Uterus (tissue), 4 donors: ENCODE measurements around the gene DGUOK. TPM values are rescaled to one million over a fixed set of nuclear protein-coding genes. Genes with fewer than 3 reads are reported as not detected.
A peak's percentile ranks its signal among the peaks of the same experiment; 100 is the strongest.

Source experiments
- DNase-seq, 2 donors: peaks; one replicate each; pipeline ENCODE4 v3.0.0-alpha.2; 2019 to 2020
- H3K27ac ChIP-seq, 2 donors: fragments of 200-600 bp; sonication (generic); 1 replicate in 1 of 2; 2 replicates in 1 of 2; pipeline ENCODE4 v1.5.1; 2016 to 2018
- H3K27me3 ChIP-seq, 2 donors: fragments of 200-600 bp; sonication (generic); one replicate each; pipeline ENCODE4 v1.5.1; 2018 to 2019; ENCODE audit warnings: control low read depth in 1 of 2
- H3K36me3 ChIP-seq, 2 donors: fragments of 200-600 bp; sonication (generic); one replicate each; pipeline ENCODE4 v1.5.1; 2019; ENCODE audit warnings: control low read depth in 1 of 2
- H3K4me1 ChIP-seq, 2 donors: fragments of 200-600 bp; sonication (generic); one replicate each; pipeline ENCODE4 v1.5.1; 2018 to 2019; ENCODE audit warnings: control low read depth in 1 of 2
- H3K4me3 ChIP-seq, 2 donors: fragments of 200-600 bp; sonication (generic); 1 replicate in 1 of 2; 2 replicates in 1 of 2; pipeline ENCODE4 v1.5.1; 2018 to 2019; ENCODE audit warnings: mild to moderate bottlenecking in 1 of 2
- H3K9me3 ChIP-seq, 2 donors: fragments of 200-600 bp; sonication (generic); one replicate each; pipeline ENCODE4 v1.5.1; 2019; ENCODE audit warnings: control low read depth in 1 of 2
- CTCF ChIP-seq, 4 experiments: fragments of 200-600 bp in 2 of 4; fragments of 450-650 bp in 2 of 4; sonication (generic) in 2 of 4; IDR thresholded peaks; one replicate each; pipeline ENCODE4 v1.5.1; 2016 to 2019; ENCODE audit warnings: antibody characterized with exemption in 4 of 4, mild to moderate bottlenecking in 2 of 4, moderate library complexity in 1 of 4
- POLR2A ChIP-seq, 2 donors: fragments of 450-650 bp; IDR thresholded peaks; one replicate each; pipeline ENCODE4 v1.6.1; 2016; ENCODE audit warnings: antibody characterized with exemption in 2 of 2, mild to moderate bottlenecking in 1 of 2, moderate library complexity in 1 of 2
- intact Hi-C: fragments of 100-400 bp; cut with DNase I; formaldehyde crosslinking; loops from one replicate; pipeline ENCODE4 v1.15.1; 2023; ENCODE audit warnings: low total_unique reads
- total RNA-seq, 4 donors: library from RNA; depleted of rRNA in 3 of 4; stranded (reverse); fragments of >200 nt in 3 of 4; gene quantifications; one replicate each; pipeline versions ENCODE4 v1.1.0 to v1.2.4, GENCODE V29; 2014 to 2023
- donor health status: DM: yes; HTN: yes; CAD: no.

DGUOK gene
- total RNA-seq, 4 donors from 2014 or later: 43.6 to 128 (median 58.6) TPM

- H3K36me3 ChIP-seq: no peaks in the 10 kb centered on the region
- peaks cover 0 to 8% of the 10 kb centered on the region in 2 donors for H3K4me1 ChIP-seq
- H3K9me3 ChIP-seq: no peaks in the 10 kb centered on the region
- H3K27ac ChIP-seq: peak within 1 kb of the TSS; percentile 93 to 97
- no peaks in the 10 kb centered on the region for H3K27me3 ChIP-seq
- peak; percentile 54 to 79 for DNase-seq
- peak in 1 of 2 donors; percentile 61 for TF ChIP-seq POLR2A (IDR thresholded peaks at IDR 0.05)
- no peak for TF ChIP-seq CTCF (IDR thresholded peaks at IDR 0.05)
- H3K4me3 ChIP-seq: peak within 1 kb of the TSS; percentile 35 to 76
- intact Hi-C loops: no loop called here
These were observed 33.9 kb upstream of the DGUOK start, which contains the start of gene ACTG2 for GRCh38 chr2:73892631-73893329. ACTG2 (plus strand) TSS chr2:73893008; CDS start chr2:73901312, 8,304 bp downstream.

- no peaks in the 10 kb centered on the region for H3K9me3 ChIP-seq
- H3K4me1 ChIP-seq: peaks cover 0 to 8% of the 10 kb centered on the region in 2 donors
- DNase-seq: no peak
- no peak for TF ChIP-seq CTCF (IDR thresholded peaks at IDR 0.05)
- TF ChIP-seq POLR2A (IDR thresholded peaks at IDR 0.05): no peak
- H3K36me3 ChIP-seq: no peaks in the 10 kb centered on the region
- intact Hi-C loops: no loop called here
- H3K27ac ChIP-seq: peak overlapping the region; percentile 93 to 97
- peak overlapping the region; percentile 35 to 76 for H3K4me3 ChIP-seq
- H3K27me3 ChIP-seq: no peaks in the 10 kb centered on the region
These were observed 32.8 kb upstream of the DGUOK start for GRCh38 chr2:73893764-73894474.

- Histone ChIP-seq H3K9me3 (no peaks in the 10 kb centered on the region), H3K27me3 (no peaks in the 10 kb centered on the region), H3K4me1 (peaks cover 0 to 3% of the 10 kb centered on the region in 2 donors), H3K4me3 (peak overlapping the region; percentile 35 to 76), H3K36me3 (no peaks in the 10 kb centered on the region), H3K27ac (peak overlapping the region; percentile 93 to 97)
- DNase-seq: no peak
- TF ChIP-seq CTCF (IDR thresholded peaks at IDR 0.05) (no peak), POLR2A (IDR thresholded peaks at IDR 0.05) (no peak)
- intact Hi-C loops: no loop called here
These were observed 32.2 kb upstream of the DGUOK start for GRCh38 chr2:73894475-73894850.

GRCh38 chr2:73894877-73895276, 31.8 kb upstream of the DGUOK start:
- H3K27me3 ChIP-seq: no peaks in the 10 kb centered on the region
- H3K36me3 ChIP-seq: no peaks in the 10 kb centered on the region
- H3K4me1 ChIP-seq: no peaks in the 10 kb centered on the region
- H3K27ac ChIP-seq: peak overlapping the region; percentile 93 to 97
- TF ChIP-seq POLR2A (IDR thresholded peaks at IDR 0.05): peak in 1 of 2 donors; percentile 20
- no peak for TF ChIP-seq CTCF (IDR thresholded peaks at IDR 0.05)
- no peak for DNase-seq
- intact Hi-C loops: no loop called here
- no peaks in the 10 kb centered on the region for H3K9me3 ChIP-seq
- peak overlapping the region; percentile 35 to 76 for H3K4me3 ChIP-seq

GRCh38 chr2:73895473-73895872, 31.2 kb upstream of the DGUOK start:
- Histone ChIP-seq H3K36me3 (no peaks in the 10 kb centered on the region), H3K27ac (peak overlapping the region; percentile 93 to 97), H3K4me1 (no peaks in the 10 kb centered on the region), H3K27me3 (no peaks in the 10 kb centered on the region), H3K4me3 (peak overlapping the region; percentile 35 to 76), H3K9me3 (no peaks in the 10 kb centered on the region)
- TF ChIP-seq CTCF (IDR thresholded peaks at IDR 0.05) (no peak), POLR2A (IDR thresholded peaks at IDR 0.05) (no peak)
- intact Hi-C loops: no loop called here
- DNase-seq: no peak
